ENCODE data around the gene ACVR1.
"Not testable (repeated sequence)": the region's sequence is repeated elsewhere in the genome, so short reads cannot be mapped to it uniquely, and the experiment has no call there.

ACVR1 gene

GRCh38 chr2:157830266-157830665, 45.9 kb downstream of the ACVR1 start:
- DNase-seq (ENCODE audit: low read depth in 2 of 2): no peak

GRCh38 chr2:157827377-157827776, 48.8 kb downstream of the ACVR1 start:
- no peak for DNase-seq (ENCODE audit: low read depth in 2 of 2)

- not testable (repeated sequence) for DNase-seq (ENCODE audit: low read depth in 2 of 2)
These were observed 49.5 kb downstream of the ACVR1 start for GRCh38 chr2:157826644-157827043.

GRCh38 chr2:157825885-157826284, 50.2 kb downstream of the ACVR1 start:
- DNase-seq (ENCODE audit: low read depth in 2 of 2): no peak

- DNase-seq (ENCODE audit: low read depth in 2 of 2): no peak
These were observed 53.1 kb downstream of the ACVR1 start for GRCh38 chr2:157822993-157823392.

GRCh38 chr2:157822533-157822932, 53.6 kb downstream of the ACVR1 start:
- DNase-seq (ENCODE audit: low read depth in 2 of 2): no peak

- DNase-seq (ENCODE audit: low read depth in 2 of 2): no peak
These were observed 54.5 kb downstream of the ACVR1 start for GRCh38 chr2:157821519-157822131.

- DNase-seq (ENCODE audit: low read depth in 2 of 2): no peak
These were observed 55.9 kb downstream of the ACVR1 start for GRCh38 chr2:157820193-157820592.

- DNase-seq (ENCODE audit: low read depth in 2 of 2): no peak
These were observed 56.4 kb downstream of the ACVR1 start for GRCh38 chr2:157819761-157820160.

GRCh38 chr2:157818227-157818626, 57.9 kb downstream of the ACVR1 start:
- no peak for DNase-seq (ENCODE audit: low read depth in 2 of 2)

- DNase-seq (ENCODE audit: low read depth in 2 of 2): no peak
These were observed 60.7 kb downstream of the ACVR1 start for GRCh38 chr2:157815421-157815820.

- no peak for DNase-seq (ENCODE audit: low read depth in 2 of 2)
These were observed 62.7 kb downstream of the ACVR1 start for GRCh38 chr2:157813467-157813866.

GRCh38 chr2:157810037-157810436, 66.1 kb downstream of the ACVR1 start:
- DNase-seq (ENCODE audit: low read depth in 2 of 2): no peak

- DNase-seq (ENCODE audit: low read depth in 2 of 2): no peak
These were observed 66.9 kb downstream of the ACVR1 start for GRCh38 chr2:157809212-157809611.

GRCh38 chr2:157808421-157808820, 67.7 kb downstream of the ACVR1 start:
- no peak for DNase-seq (ENCODE audit: low read depth in 2 of 2)

GRCh38 chr2:157806426-157807077, 69.6 kb downstream of the ACVR1 start:
- no peak for DNase-seq (ENCODE audit: low read depth in 2 of 2)

- no peak for DNase-seq (ENCODE audit: low read depth in 2 of 2)
These were observed 70.6 kb downstream of the ACVR1 start for GRCh38 chr2:157805519-157805918.

- DNase-seq (ENCODE audit: low read depth in 2 of 2): no peak
These were observed 71.8 kb downstream of the ACVR1 start for GRCh38 chr2:157804355-157804754.

GRCh38 chr2:157803952-157804351, 72.2 kb downstream of the ACVR1 start:
- no peak for DNase-seq (ENCODE audit: low read depth in 2 of 2)

GRCh38 chr2:157803476-157803875, 72.7 kb downstream of the ACVR1 start:
- DNase-seq (ENCODE audit: low read depth in 2 of 2): no peak

- no peak for DNase-seq (ENCODE audit: low read depth in 2 of 2)
These were observed 75.2 kb downstream of the ACVR1 start for GRCh38 chr2:157800838-157801495.

GRCh38 chr2:157793053-157793612, 83.0 kb downstream of the ACVR1 start:
- no peak for DNase-seq (ENCODE audit: low read depth in 2 of 2)
